Liver (tissue), 9 donors: ENCODE measurements around the gene FRZB. TPM values are rescaled to one million over a fixed set of nuclear protein-coding genes. Genes with fewer than 3 reads are reported as not detected.

Experiments used
- DNase-seq: peaks from one replicate; pipeline ENCODE4 v3.0.0-alpha.2; 2017; ENCODE audit warnings: low spot score
- H3K27ac ChIP-seq, 2 donors: one replicate each; pipeline ENCODE4 v1.7.0; 2013; ENCODE audit warnings: inconsistent platforms in 2 of 2, low read length in 2 of 2, control low read depth in 1 of 2, low read depth in 1 of 2, mild to moderate bottlenecking in 1 of 2
- H3K27me3 ChIP-seq, 4 donors: one replicate each; pipeline versions ENCODE4 v1.6.1 to v1.7.0; 2013; ENCODE audit warnings: low read length in 3 of 4, inconsistent platforms in 1 of 4, mild to moderate bottlenecking in 1 of 4, moderate library complexity in 1 of 4; ENCODE audit not compliant: control insufficient read depth in 4 of 4, insufficient read depth in 4 of 4
- H3K36me3 ChIP-seq, 4 donors: one replicate each; pipeline versions ENCODE4 v1.6.1 to v1.7.0; 2013; ENCODE audit warnings: low read length in 3 of 4, mild to moderate bottlenecking in 3 of 4, low read depth in 1 of 4, moderate library complexity in 1 of 4; ENCODE audit not compliant: control insufficient read depth in 4 of 4, insufficient read depth in 3 of 4
- H3K4me1 ChIP-seq, 4 donors: one replicate each; pipeline versions ENCODE4 v1.6.1 to v1.7.0; 2013; ENCODE audit warnings: low read length in 3 of 4, mild to moderate bottlenecking in 3 of 4, moderate library complexity in 1 of 4; ENCODE audit not compliant: control insufficient read depth in 4 of 4, insufficient read depth in 4 of 4
- H3K4me3 ChIP-seq, 3 donors: one replicate each; pipeline versions ENCODE4 v1.6.1 to v1.7.0; 2013; ENCODE audit warnings: low read length in 3 of 3, control low read depth in 1 of 3, low read depth in 1 of 3, mild to moderate bottlenecking in 1 of 3
- H3K9ac ChIP-seq, 2 donors: one replicate each; pipeline ENCODE4 v1.7.0; 2013; ENCODE audit warnings: low read length in 2 of 2, mild to moderate bottlenecking in 2 of 2, moderate library complexity in 2 of 2, control low read depth in 1 of 2, low read depth in 1 of 2
- H3K9me3 ChIP-seq, 4 donors: one replicate each; pipeline versions ENCODE4 v1.6.1 to v1.7.0; 2013; ENCODE audit warnings: low read length in 3 of 4; ENCODE audit not compliant: control insufficient read depth in 4 of 4
- EGR1 ChIP-seq, 2 donors: IDR thresholded peaks; 2 replicates each; pipeline ENCODE4 v1.6.1; 2016 to 2018; ENCODE audit warnings: antibody characterized with exemption in 2 of 2, low read depth in 2 of 2
- FOXA1 ChIP-seq: IDR thresholded peaks from 2 replicates; pipeline ENCODE4 v1.6.1; 2016; ENCODE audit warnings: antibody characterized with exemption
- FOXA2 ChIP-seq: IDR thresholded peaks from 2 replicates; pipeline ENCODE4 v1.6.1; 2016; ENCODE audit warnings: antibody characterized with exemption
- GABPA ChIP-seq, 2 donors: IDR thresholded peaks in 1 of 2; conservative IDR thresholded peaks in 1 of 2; 2 replicates each; pipeline ENCODE4 v1.6.1; 2016; ENCODE audit warnings: antibody characterized with exemption in 2 of 2, mild to moderate bottlenecking in 1 of 2, moderate library complexity in 1 of 2
- HNF4A ChIP-seq, 2 donors: conservative IDR thresholded peaks; 2 replicates each; pipeline ENCODE4 v1.6.1; 2016; ENCODE audit warnings: antibody characterized with exemption in 2 of 2, mild to moderate bottlenecking in 2 of 2
- HNF4G ChIP-seq: IDR thresholded peaks from 2 replicates; pipeline ENCODE4 v1.6.1; 2016; ENCODE audit warnings: antibody characterized with exemption
- JUND ChIP-seq, 2 donors: IDR thresholded peaks; 2 replicates each; pipeline ENCODE4 v1.6.1; 2016; ENCODE audit warnings: antibody characterized with exemption in 2 of 2
- NR2F2 ChIP-seq: IDR thresholded peaks from 2 replicates; pipeline ENCODE4 v1.6.1; 2016; ENCODE audit warnings: antibody characterized with exemption
- RAD21 ChIP-seq, 2 donors: IDR thresholded peaks; 2 replicates each; pipeline ENCODE4 v1.6.1; 2016; ENCODE audit warnings: antibody characterized with exemption in 2 of 2, mild to moderate bottlenecking in 2 of 2
- REST ChIP-seq: IDR thresholded peaks from 2 replicates; pipeline ENCODE4 v1.6.1; 2016; ENCODE audit warnings: antibody characterized with exemption, mild to moderate bottlenecking
- RXRA ChIP-seq, 2 donors: IDR thresholded peaks; 2 replicates each; pipeline ENCODE4 v1.6.1; 2017 to 2018; ENCODE audit warnings: antibody characterized with exemption in 2 of 2, mild to moderate bottlenecking in 1 of 2
- SP1 ChIP-seq: IDR thresholded peaks from 2 replicates; pipeline ENCODE4 v1.6.1; 2018; ENCODE audit warnings: antibody characterized with exemption, mild to moderate bottlenecking
- TAF1 ChIP-seq: conservative IDR thresholded peaks from 2 replicates; pipeline ENCODE4 v1.6.1; 2016; ENCODE audit warnings: antibody characterized with exemption, mild to moderate bottlenecking
- YY1 ChIP-seq: IDR thresholded peaks from 2 replicates; pipeline ENCODE4 v1.6.1; 2016; ENCODE audit warnings: antibody characterized with exemption, mild to moderate bottlenecking
- ZBTB33 ChIP-seq: IDR thresholded peaks from 2 replicates; pipeline ENCODE4 v1.6.1; 2016; ENCODE audit warnings: antibody characterized with exemption
- WGBS: extraction: QIAGEN DNeasy Blood & Tissue Kit; methylation state at CpG from one replicate; pipeline ENCODE4 v1.1.7; 2013; 5-methylcytosine and 5-hydroxymethylcytosine counted together
- polyA plus RNA-seq, 2 donors: library from polyadenylated mRNA; stranded (reverse) in 1 of 2; unstranded in 1 of 2; fragments of 200-250 nt in 1 of 2; fragments of >200 nt in 1 of 2; fragmentation: Nextera tagmentation in 1 of 2; extraction: Ambion mirVana in 1 of 2; gene quantifications; one replicate each; pipeline versions ENCODE4 v1.2.1 to v1.2.3, GENCODE V29; 2013 to 2015
- total RNA-seq, 2 donors: library from RNA; depleted of rRNA; stranded (reverse); fragments of >200 nt; gene quantifications; one replicate each; pipeline ENCODE4 v1.2.3, GENCODE V29; 2014
- TF ChIP-seq, protein P1 (sequence below): IDR thresholded peaks from 2 replicates; pipeline ENCODE4 v1.6.1; 2016; ENCODE audit warnings: antibody characterized with exemption
- TF ChIP-seq, protein P2 (sequence below): fragments of 150-350 bp; IDR thresholded peaks from 2 replicates; pipeline ENCODE4 v1.5.1; 2017; ENCODE audit warnings: improper control_type of control experiment, low read depth, low read length; ENCODE audit not compliant: missing input control
- TF ChIP-seq, protein P3 (sequence below): IDR thresholded peaks from 2 replicates; pipeline ENCODE4 v1.6.1; 2016; ENCODE audit warnings: antibody characterized with exemption
- donor health status: healthy.
- donor health status: healthy.
- donor health status: healthy.
- donor health status: healthy.
- donor health status: healthy.

Gene FRZB
- total and polyA plus RNA-seq, 4 donors = 0.17 to 1.0 (median 0.54) TPM

GRCh38 chr2:182804128-182804527 is 62.3 kb downstream of the FRZB start:
- TF ChIP-seq RAD21 (IDR thresholded peaks at IDR 0.05) (no peak), FOXA2 (no peak), YY1 (no peak), TAF1 (no peak), NR2F2 (no peak), HNF4G (no peak), JUND (IDR thresholded peaks at IDR 0.05) (no peak)
- TF ChIP-seq, protein P1, sequence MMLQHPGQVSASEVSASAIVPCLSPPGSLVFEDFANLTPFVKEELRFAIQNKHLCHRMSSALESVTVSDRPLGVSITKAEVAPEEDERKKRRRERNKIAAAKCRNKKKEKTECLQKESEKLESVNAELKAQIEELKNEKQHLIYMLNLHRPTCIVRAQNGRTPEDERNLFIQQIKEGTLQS = no peak
- TF ChIP-seq, protein P2, sequence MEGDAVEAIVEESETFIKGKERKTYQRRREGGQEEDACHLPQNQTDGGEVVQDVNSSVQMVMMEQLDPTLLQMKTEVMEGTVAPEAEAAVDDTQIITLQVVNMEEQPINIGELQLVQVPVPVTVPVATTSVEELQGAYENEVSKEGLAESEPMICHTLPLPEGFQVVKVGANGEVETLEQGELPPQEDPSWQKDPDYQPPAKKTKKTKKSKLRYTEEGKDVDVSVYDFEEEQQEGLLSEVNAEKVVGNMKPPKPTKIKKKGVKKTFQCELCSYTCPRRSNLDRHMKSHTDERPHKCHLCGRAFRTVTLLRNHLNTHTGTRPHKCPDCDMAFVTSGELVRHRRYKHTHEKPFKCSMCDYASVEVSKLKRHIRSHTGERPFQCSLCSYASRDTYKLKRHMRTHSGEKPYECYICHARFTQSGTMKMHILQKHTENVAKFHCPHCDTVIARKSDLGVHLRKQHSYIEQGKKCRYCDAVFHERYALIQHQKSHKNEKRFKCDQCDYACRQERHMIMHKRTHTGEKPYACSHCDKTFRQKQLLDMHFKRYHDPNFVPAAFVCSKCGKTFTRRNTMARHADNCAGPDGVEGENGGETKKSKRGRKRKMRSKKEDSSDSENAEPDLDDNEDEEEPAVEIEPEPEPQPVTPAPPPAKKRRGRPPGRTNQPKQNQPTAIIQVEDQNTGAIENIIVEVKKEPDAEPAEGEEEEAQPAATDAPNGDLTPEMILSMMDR = no peak
- no peaks in the 10 kb centered on the region for H3K9me3 ChIP-seq
- H3K4me1 ChIP-seq = no peaks in the 10 kb centered on the region
- DNase-seq = no peak
- no peak overlapping the region for H3K27ac ChIP-seq
- H3K27me3 ChIP-seq = no peaks in the 10 kb centered on the region
- H3K4me3 ChIP-seq = no peak overlapping the region
- H3K36me3 ChIP-seq = no peaks in the 10 kb centered on the region
- no peak overlapping the region for H3K9ac ChIP-seq
- 73% methylated on average over 5 of the region's 5 CpGs for WGBS

GRCh38 chr2:182798736-182799135 is 67.7 kb downstream of the FRZB start:
- Histone ChIP-seq H3K4me1 (no peaks in the 10 kb centered on the region), H3K27me3 (no peaks in the 10 kb centered on the region)
- WGBS = 81% methylated on average over 2 of the region's 2 CpGs

GRCh38 chr2:182792441-182792840 is 74.0 kb downstream of the FRZB start:
- no peak for DNase-seq
- Histone ChIP-seq H3K27me3 (no peaks in the 10 kb centered on the region), H3K9ac (no peak overlapping the region), H3K4me3 (no peak overlapping the region), H3K36me3 (no peaks in the 10 kb centered on the region), H3K27ac (no peak overlapping the region), H3K4me1 (no peaks in the 10 kb centered on the region), H3K9me3 (no peaks in the 10 kb centered on the region)
- WGBS = 87% methylated on average over 2 of the region's 2 CpGs
- TF ChIP-seq JUND (IDR thresholded peaks at IDR 0.05) (no peak), ZBTB33 (no peak), RXRA (IDR thresholded peaks at IDR 0.05) (no peak), YY1 (no peak), FOXA2 (no peak), HNF4G (no peak), HNF4A (conservative IDR thresholded peaks at IDR 0.05) (no peak), RAD21 (IDR thresholded peaks at IDR 0.05) (no peak), NR2F2 (no peak), SP1 (no peak), GABPA (IDR thresholded peaks at IDR 0.05 in 1 of 2, conservative IDR thresholded peaks at IDR 0.05 in 1 of 2) (no peak), EGR1 (IDR thresholded peaks at IDR 0.05; ENCODE audit: low read depth in 2 of 2) (no peak), TAF1 (no peak), REST (no peak)
- TF ChIP-seq, protein P3, sequence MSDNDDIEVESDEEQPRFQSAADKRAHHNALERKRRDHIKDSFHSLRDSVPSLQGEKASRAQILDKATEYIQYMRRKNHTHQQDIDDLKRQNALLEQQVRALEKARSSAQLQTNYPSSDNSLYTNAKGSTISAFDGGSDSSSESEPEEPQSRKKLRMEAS = no peak
- TF ChIP-seq, protein P1 = no peak

More at GRCh38 chr2:182798736-182799135, 67.7 kb downstream of the FRZB start:
- no peaks in the 10 kb centered on the region for H3K36me3 ChIP-seq
- H3K9ac ChIP-seq = no peak overlapping the region
- no peak overlapping the region for H3K27ac ChIP-seq
- DNase-seq = no peak
- TF ChIP-seq HNF4A (conservative IDR thresholded peaks at IDR 0.05) = no peak
- no peak for TF ChIP-seq RAD21 (IDR thresholded peaks at IDR 0.05)
- TF ChIP-seq FOXA1 = no peak
- TF ChIP-seq NR2F2 = no peak
- no peak for TF ChIP-seq SP1
- no peak for TF ChIP-seq RXRA (IDR thresholded peaks at IDR 0.05)
- TF ChIP-seq, protein P1 = no peak
- no peak for TF ChIP-seq EGR1 (IDR thresholded peaks at IDR 0.05; ENCODE audit: low read depth in 2 of 2)
- no peak for TF ChIP-seq GABPA (IDR thresholded peaks at IDR 0.05 in 1 of 2, conservative IDR thresholded peaks at IDR 0.05 in 1 of 2)
- H3K9me3 ChIP-seq = no peaks in the 10 kb centered on the region
- H3K4me3 ChIP-seq = no peak overlapping the region
